C4-2B (cell line): ENCODE results near the gene STRIP2.

Experiments used
- H3K27ac ChIP-seq: fragments of 450-650 bp; 2 replicates; pipeline ENCODE4 v1.5.1; 2017
- CTCF ChIP-seq: fragments of 450-650 bp; conservative IDR thresholded peaks from 2 replicates; pipeline ENCODE4 v1.5.1; 2017; ENCODE audit warnings: mild to moderate bottlenecking
- ZFX ChIP-seq: fragments of 450-650 bp; IDR thresholded peaks from 2 replicates; pipeline ENCODE4 v1.6.1; 2017

Gene STRIP2

GRCh38 chr7:129450295-129450694 is 16.1 kb downstream of the STRIP2 start:
- no peak overlapping the region for H3K27ac ChIP-seq
- TF ChIP-seq CTCF (no peak), ZFX (no peak)

- TF ChIP-seq ZFX (no peak), CTCF (no peak)
- H3K27ac ChIP-seq, result no peak overlapping the region
These were observed 18.5 kb downstream of the STRIP2 start for GRCh38 chr7:129452589-129453231.

GRCh38 chr7:129453510-129454248 is 19.4 kb downstream of the STRIP2 start:
- H3K27ac ChIP-seq, result no peak overlapping the region
- TF ChIP-seq ZFX (no peak), CTCF (no peak)

- no peak overlapping the region for H3K27ac ChIP-seq
- TF ChIP-seq ZFX (no peak), CTCF (no peak)
These were observed 20.0 kb downstream of the STRIP2 start for GRCh38 chr7:129454249-129454551.

GRCh38 chr7:129456421-129456820 is 22.2 kb downstream of the STRIP2 start:
- no peak overlapping the region for H3K27ac ChIP-seq
- TF ChIP-seq ZFX (no peak), CTCF (no peak)

- no peak overlapping the region for H3K27ac ChIP-seq
- TF ChIP-seq ZFX, result no peak
- no peak for TF ChIP-seq CTCF
These were observed 22.9 kb downstream of the STRIP2 start for GRCh38 chr7:129457101-129457500.

GRCh38 chr7:129458171-129458570 is 23.9 kb downstream of the STRIP2 start:
- TF ChIP-seq CTCF (no peak), ZFX (0 out of 2 replicates have a peak, but pooled peaks have one; percentile 10)
- no peak overlapping the region for H3K27ac ChIP-seq
